PFSK-1 (cell line): ENCODE measurements around the gene TSPO.

Source experiments
- FOXP2 ChIP-seq: optimal IDR thresholded peaks from 2 replicates; pipeline ENCODE3; 2011; ENCODE audit warnings: borderline replicate concordance, control low read depth, inconsistent platforms; ENCODE audit not compliant: insufficient read depth; ENCODE audit errors: extremely low read length, extremely low read depth
- POLR2AphosphoS5 ChIP-seq: IDR thresholded peaks from 2 replicates; pipeline ENCODE4 v1.6.1; 2012; ENCODE audit warnings: low read depth, mild to moderate bottlenecking, control low read depth, low read length, moderate library complexity
- REST ChIP-seq, 2 experiments: IDR thresholded peaks; 2 replicates each; pipeline versions ENCODE4 v1.6.1 to v1.8.0; 2011 to 2012; ENCODE audit warnings: low read depth in 2 of 2, low read length in 2 of 2, control low read depth in 1 of 2, inconsistent platforms in 1 of 2, mild to moderate bottlenecking in 1 of 2, moderate library complexity in 1 of 2; ENCODE audit not compliant: insufficient read depth in 1 of 2
- SIN3A ChIP-seq: IDR thresholded peaks from 2 replicates; pipeline ENCODE4 v1.6.1; 2012; ENCODE audit warnings: mild to moderate bottlenecking, low read length, moderate library complexity, borderline replicate concordance; ENCODE audit not compliant: insufficient read depth
- TAF1 ChIP-seq: IDR thresholded peaks from 2 replicates; pipeline ENCODE4 v1.6.1; 2012; ENCODE audit warnings: low read length, control low read depth, borderline replicate concordance; ENCODE audit not compliant: insufficient read depth

TSPO gene

GRCh38 chr22:43179911-43180195, 28.5 kb downstream of the TSPO start:
- TF ChIP-seq SIN3A (no peak), REST (IDR thresholded peaks at IDR 0.05; ENCODE audit: insufficient read depth in 1 of 2, low read depth in 2 of 2, low read length in 2 of 2) (no peak), TAF1 (no peak), FOXP2 (no peak), POLR2AphosphoS5 (no peak)

- TF ChIP-seq POLR2AphosphoS5, result no peak
- no peak for TF ChIP-seq REST (IDR thresholded peaks at IDR 0.05; ENCODE audit: insufficient read depth in 1 of 2, low read depth in 2 of 2, low read length in 2 of 2)
- TF ChIP-seq FOXP2, result no peak
- TF ChIP-seq SIN3A, result no peak
Measured at GRCh38 chr22:43180670-43181069, 29.3 kb downstream of the TSPO start.

DNA sequence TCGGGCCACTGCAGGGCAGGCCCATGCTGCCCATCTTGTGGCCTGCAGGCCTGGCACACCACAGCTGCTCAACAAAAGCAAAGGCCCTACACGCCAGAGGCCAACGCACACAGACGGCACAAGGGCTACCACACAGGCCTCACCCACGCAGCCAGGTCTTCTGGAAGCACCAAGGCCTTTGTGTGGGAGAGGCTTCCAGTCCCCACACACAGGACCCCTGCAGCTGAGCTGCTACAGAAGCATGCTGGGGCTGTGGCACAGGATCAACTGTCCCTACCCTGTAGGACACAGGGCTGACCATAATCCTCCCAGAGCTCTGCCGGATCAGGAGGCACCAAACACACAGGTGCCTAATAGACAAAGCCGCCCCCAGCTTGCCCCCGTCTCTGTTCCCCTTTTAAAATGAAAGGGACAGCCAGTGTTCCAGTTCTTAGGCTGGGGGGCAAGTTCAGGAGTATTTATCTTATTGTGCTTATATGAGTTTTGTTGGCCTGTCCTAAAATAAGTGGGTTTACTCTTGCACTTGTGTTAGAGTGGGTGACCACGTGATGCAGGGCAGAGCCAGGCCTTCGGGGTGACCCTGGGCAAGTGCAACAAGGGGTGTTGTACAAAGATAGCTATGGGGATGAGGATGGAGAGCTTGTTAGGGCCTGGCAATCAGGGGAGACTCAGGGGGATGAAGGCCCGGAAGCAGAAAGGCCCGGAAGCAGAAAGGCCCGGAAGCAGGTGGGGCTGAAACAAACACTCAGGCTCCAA, 30.1 kb downstream of the TSPO start:
- TF ChIP-seq REST (IDR thresholded peaks at IDR 0.05; ENCODE audit: insufficient read depth in 1 of 2, low read depth in 2 of 2, low read length in 2 of 2) (no peak), TAF1 (no peak), FOXP2 (no peak), SIN3A (no peak), POLR2AphosphoS5 (no peak)

GRCh38 chr22:43182118-43182517, 30.8 kb downstream of the TSPO start:
- no peak for TF ChIP-seq REST (IDR thresholded peaks at IDR 0.05; ENCODE audit: insufficient read depth in 1 of 2, low read depth in 2 of 2, low read length in 2 of 2)
- TF ChIP-seq TAF1, result no peak
- no peak for TF ChIP-seq POLR2AphosphoS5
- TF ChIP-seq SIN3A, result no peak
- no peak for TF ChIP-seq FOXP2

- no peak for TF ChIP-seq REST (IDR thresholded peaks at IDR 0.05; ENCODE audit: insufficient read depth in 1 of 2, low read depth in 2 of 2, low read length in 2 of 2)
- no peak for TF ChIP-seq POLR2AphosphoS5
- TF ChIP-seq TAF1, result no peak
- no peak for TF ChIP-seq SIN3A
- no peak for TF ChIP-seq FOXP2
Measured at GRCh38 chr22:43182726-43183125, 31.4 kb downstream of the TSPO start.
